ENCODE measurements around the gene ENHO.

The ENHO gene

DNA sequence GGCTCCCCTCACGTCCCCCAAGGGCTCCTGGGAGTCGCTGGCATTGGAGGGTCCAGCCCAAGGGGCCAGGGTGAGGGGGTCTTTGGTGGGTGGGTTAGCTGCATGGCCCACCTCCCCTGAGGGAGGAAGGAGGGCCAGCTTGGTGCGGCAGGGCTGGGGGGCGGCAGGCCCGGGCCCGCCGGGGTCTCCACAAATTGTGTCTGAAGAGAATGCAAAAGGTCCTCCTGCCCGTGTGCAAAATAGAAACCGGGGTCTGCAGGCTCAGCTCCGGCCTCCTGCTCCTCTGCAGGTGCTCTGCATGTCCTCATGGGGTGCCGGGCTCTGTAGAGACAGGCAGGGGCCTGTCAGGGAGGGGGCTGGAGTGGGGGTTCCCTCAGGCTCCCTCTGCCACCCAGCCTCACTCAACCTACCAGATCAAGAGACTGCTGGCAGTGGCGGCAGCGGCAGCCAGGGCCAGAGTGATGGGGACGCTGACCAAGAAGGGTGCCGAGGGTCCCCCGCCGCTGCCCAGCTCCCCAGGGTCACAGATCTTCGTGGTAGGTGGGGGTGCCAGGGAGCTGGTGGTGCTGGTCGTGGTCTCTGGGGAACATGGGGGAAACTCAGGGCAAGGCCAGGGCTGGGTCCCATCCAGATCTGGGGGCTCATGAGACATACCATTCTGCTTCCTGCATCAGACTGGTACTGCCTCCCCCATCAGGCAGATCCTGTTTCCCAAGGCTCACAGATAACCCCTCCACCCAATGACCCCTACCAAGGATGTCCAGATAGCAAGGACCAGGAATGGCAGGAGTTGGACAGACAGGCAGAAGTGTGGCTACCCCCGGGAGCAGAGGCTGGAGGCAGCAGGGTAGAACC lies 29.2 kb upstream of the ENHO start:
- Histone ChIP-seq H3F3A (ENCODE audit: insufficient read depth) (no peaks in the 10 kb centered on the region), H3K79me2 (ENCODE audit: insufficient read depth, low read length) (no peaks in the 10 kb centered on the region), H3K9ac (ENCODE audit: low read length) (no peak overlapping the region), H2AFZ (ENCODE audit: low read depth, low read length, severe bottlenecking) (no peak overlapping the region), H3K9me2 (replicated peaks; ENCODE audit: insufficient read depth, low read length) (no peaks in the 10 kb centered on the region), H3K36me3 (ENCODE audit: low read length) (no peaks in the 10 kb centered on the region), H3K4me3 (ENCODE audit: insufficient read depth, low read length, poor library complexity, severe bottlenecking) (no peak overlapping the region), H3K9me3 (ENCODE audit: insufficient read depth, low read length) (no peaks in the 10 kb centered on the region), H3K27ac (ENCODE audit: low read depth, low read length) (no peak overlapping the region), H3K4me2 (ENCODE audit: low read depth, low read length, poor library complexity, severe bottlenecking) (no peak overlapping the region), H4K20me1 (ENCODE audit: low read depth, low read length) (no peaks in the 10 kb centered on the region), H3K27me3 (ENCODE audit: low read length) (no peaks in the 10 kb centered on the region)
- TF ChIP-seq, protein P1, sequence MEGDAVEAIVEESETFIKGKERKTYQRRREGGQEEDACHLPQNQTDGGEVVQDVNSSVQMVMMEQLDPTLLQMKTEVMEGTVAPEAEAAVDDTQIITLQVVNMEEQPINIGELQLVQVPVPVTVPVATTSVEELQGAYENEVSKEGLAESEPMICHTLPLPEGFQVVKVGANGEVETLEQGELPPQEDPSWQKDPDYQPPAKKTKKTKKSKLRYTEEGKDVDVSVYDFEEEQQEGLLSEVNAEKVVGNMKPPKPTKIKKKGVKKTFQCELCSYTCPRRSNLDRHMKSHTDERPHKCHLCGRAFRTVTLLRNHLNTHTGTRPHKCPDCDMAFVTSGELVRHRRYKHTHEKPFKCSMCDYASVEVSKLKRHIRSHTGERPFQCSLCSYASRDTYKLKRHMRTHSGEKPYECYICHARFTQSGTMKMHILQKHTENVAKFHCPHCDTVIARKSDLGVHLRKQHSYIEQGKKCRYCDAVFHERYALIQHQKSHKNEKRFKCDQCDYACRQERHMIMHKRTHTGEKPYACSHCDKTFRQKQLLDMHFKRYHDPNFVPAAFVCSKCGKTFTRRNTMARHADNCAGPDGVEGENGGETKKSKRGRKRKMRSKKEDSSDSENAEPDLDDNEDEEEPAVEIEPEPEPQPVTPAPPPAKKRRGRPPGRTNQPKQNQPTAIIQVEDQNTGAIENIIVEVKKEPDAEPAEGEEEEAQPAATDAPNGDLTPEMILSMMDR (IDR thresholded peaks at IDR 0.05; ENCODE audit: insufficient read depth, low read length, poor library complexity, severe bottlenecking): no peak
- TF ChIP-seq EZH2phosphoT487 (conservative IDR thresholded peaks at IDR 0.05; ENCODE audit: low read length): no peak

- H3K27me3 ChIP-seq (ENCODE audit: low read length): no peaks in the 10 kb centered on the region
- no peaks in the 10 kb centered on the region for H3K36me3 ChIP-seq (ENCODE audit: low read length)
- no peak for TF ChIP-seq EZH2phosphoT487 (conservative IDR thresholded peaks at IDR 0.05; ENCODE audit: low read length)
- TF ChIP-seq, protein P1 (IDR thresholded peaks at IDR 0.05; ENCODE audit: insufficient read depth, low read length, poor library complexity, severe bottlenecking): no peak
- H3K4me2 ChIP-seq (ENCODE audit: low read depth, low read length, poor library complexity, severe bottlenecking): no peak overlapping the region
- no peak overlapping the region for H2AFZ ChIP-seq (ENCODE audit: low read depth, low read length, severe bottlenecking)
- no peaks in the 10 kb centered on the region for H3K9me3 ChIP-seq (ENCODE audit: insufficient read depth, low read length)
- no peaks in the 10 kb centered on the region for H3K79me2 ChIP-seq (ENCODE audit: insufficient read depth, low read length)
- no peak overlapping the region for H3K27ac ChIP-seq (ENCODE audit: low read depth, low read length)
- H3K9me2 ChIP-seq (replicated peaks; ENCODE audit: insufficient read depth, low read length): no peaks in the 10 kb centered on the region
- H4K20me1 ChIP-seq (ENCODE audit: low read depth, low read length): no peaks in the 10 kb centered on the region
- no peak overlapping the region for H3K9ac ChIP-seq (ENCODE audit: low read length)
- no peaks in the 10 kb centered on the region for H3F3A ChIP-seq (ENCODE audit: insufficient read depth)
- H3K4me3 ChIP-seq (ENCODE audit: insufficient read depth, low read length, poor library complexity, severe bottlenecking): no peak overlapping the region
These were observed 28.0 kb upstream of the ENHO start for GRCh38 chr9:34550681-34551270.

DNA sequence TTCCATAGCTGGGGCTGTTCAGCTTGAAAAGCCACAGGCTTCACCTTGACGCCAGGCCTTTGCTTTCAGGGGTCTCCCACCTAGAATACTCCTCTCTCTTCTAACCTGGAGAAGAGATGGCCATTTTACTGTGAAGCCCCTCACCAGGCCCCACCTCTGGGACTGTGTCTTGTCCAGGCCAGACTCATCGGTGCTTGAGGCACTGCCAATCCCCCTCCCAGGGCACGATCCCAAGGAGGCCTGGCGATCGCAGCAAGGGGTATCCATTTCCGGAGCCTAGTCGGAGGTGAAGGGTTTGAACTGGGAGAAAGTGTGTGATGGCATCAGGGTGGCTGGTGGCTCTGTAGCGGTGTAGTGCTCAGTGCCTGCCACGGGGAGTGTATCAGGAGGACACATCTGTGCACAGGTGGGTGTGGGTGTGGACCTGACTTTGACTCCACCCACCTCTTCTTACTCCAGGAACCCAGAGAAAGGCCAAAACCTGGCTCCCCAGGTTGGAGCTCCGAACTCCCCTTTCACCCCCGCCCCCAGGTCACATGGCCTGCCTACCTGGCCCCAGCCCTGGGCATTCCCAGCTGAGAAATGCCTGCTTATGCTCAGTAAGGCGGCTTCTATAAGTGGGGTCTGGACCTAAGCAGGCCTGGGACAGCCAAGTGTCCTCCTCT lies 27.4 kb upstream of the ENHO start:
- H3K4me3 ChIP-seq (ENCODE audit: insufficient read depth, low read length, poor library complexity, severe bottlenecking): no peak overlapping the region
- H3K9ac ChIP-seq (ENCODE audit: low read length): no peak overlapping the region
- no peak overlapping the region for H3K4me2 ChIP-seq (ENCODE audit: low read depth, low read length, poor library complexity, severe bottlenecking)
- H3K27ac ChIP-seq (ENCODE audit: low read depth, low read length): no peak overlapping the region
- no peaks in the 10 kb centered on the region for H3K9me2 ChIP-seq (replicated peaks; ENCODE audit: insufficient read depth, low read length)
- H3K79me2 ChIP-seq (ENCODE audit: insufficient read depth, low read length): no peaks in the 10 kb centered on the region
- no peaks in the 10 kb centered on the region for H3F3A ChIP-seq (ENCODE audit: insufficient read depth)
- no peaks in the 10 kb centered on the region for H4K20me1 ChIP-seq (ENCODE audit: low read depth, low read length)
- TF ChIP-seq EZH2phosphoT487 (conservative IDR thresholded peaks at IDR 0.05; ENCODE audit: low read length): no peak
- TF ChIP-seq, protein P1 (IDR thresholded peaks at IDR 0.05; ENCODE audit: insufficient read depth, low read length, poor library complexity, severe bottlenecking): no peak
- H3K9me3 ChIP-seq (ENCODE audit: insufficient read depth, low read length): no peaks in the 10 kb centered on the region
- H3K27me3 ChIP-seq (ENCODE audit: low read length): no peaks in the 10 kb centered on the region
- no peak overlapping the region for H2AFZ ChIP-seq (ENCODE audit: low read depth, low read length, severe bottlenecking)
- no peaks in the 10 kb centered on the region for H3K36me3 ChIP-seq (ENCODE audit: low read length)

Measured in SU-DHL-6 (cell line).